ENCODE measurements around the gene CBLB.

DNA sequence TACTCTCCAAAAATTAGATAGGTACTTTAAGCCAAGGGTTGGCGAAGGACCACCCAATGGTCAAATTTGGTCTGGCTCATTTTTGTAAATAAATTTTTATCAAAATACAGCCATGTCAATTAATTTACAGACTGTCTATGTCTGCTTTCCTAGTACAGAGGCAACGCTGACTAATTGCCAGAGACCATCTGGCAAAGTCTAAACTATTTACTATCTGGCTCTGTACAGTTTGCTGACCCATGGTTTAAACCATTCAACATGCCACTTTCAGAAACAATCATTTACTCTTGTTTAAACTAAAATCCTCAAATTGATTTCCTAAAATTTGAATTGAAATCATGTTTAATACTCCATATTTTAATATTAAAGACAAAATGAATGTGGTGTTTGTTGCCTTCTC is 25.9 kb downstream of the CBLB start:
- TF ChIP-seq, protein P1, sequence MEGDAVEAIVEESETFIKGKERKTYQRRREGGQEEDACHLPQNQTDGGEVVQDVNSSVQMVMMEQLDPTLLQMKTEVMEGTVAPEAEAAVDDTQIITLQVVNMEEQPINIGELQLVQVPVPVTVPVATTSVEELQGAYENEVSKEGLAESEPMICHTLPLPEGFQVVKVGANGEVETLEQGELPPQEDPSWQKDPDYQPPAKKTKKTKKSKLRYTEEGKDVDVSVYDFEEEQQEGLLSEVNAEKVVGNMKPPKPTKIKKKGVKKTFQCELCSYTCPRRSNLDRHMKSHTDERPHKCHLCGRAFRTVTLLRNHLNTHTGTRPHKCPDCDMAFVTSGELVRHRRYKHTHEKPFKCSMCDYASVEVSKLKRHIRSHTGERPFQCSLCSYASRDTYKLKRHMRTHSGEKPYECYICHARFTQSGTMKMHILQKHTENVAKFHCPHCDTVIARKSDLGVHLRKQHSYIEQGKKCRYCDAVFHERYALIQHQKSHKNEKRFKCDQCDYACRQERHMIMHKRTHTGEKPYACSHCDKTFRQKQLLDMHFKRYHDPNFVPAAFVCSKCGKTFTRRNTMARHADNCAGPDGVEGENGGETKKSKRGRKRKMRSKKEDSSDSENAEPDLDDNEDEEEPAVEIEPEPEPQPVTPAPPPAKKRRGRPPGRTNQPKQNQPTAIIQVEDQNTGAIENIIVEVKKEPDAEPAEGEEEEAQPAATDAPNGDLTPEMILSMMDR (conservative IDR thresholded peaks at IDR 0.05; ENCODE audit: low read depth, low read length): no peak
- TF ChIP-seq EZH2phosphoT487 (IDR thresholded peaks at IDR 0.05; ENCODE audit: borderline replicate concordance, low read length): no peak

Data from PC-3 (cell line).